Right renal pelvis (tissue), 4 donors: Measurements from ENCODE around the gene CEP152. TPM values are rescaled to one million over a fixed set of nuclear protein-coding genes. Genes with fewer than 3 reads are reported as not detected.

ENCODE experiments used
- DNase-seq, 4 donors: peaks; one replicate each; pipeline ENCODE4 v3.0.0-alpha.2; 2013; ENCODE audit warnings: low read depth in 4 of 4, low spot score in 3 of 4, missing footprints in 1 of 4
- polyA plus RNA-seq, 4 donors: library from polyadenylated mRNA; unstranded; fragments of 120-200 nt; gene quantifications; one replicate each; pipeline ENCODE4 v1.2.1, GENCODE V29; 2013; ENCODE audit not compliant: insufficient read length in 4 of 4

Gene CEP152
- polyA plus RNA-seq, 4 donors: 5.2 to 7.1 (median 6.3) TPM

DNA sequence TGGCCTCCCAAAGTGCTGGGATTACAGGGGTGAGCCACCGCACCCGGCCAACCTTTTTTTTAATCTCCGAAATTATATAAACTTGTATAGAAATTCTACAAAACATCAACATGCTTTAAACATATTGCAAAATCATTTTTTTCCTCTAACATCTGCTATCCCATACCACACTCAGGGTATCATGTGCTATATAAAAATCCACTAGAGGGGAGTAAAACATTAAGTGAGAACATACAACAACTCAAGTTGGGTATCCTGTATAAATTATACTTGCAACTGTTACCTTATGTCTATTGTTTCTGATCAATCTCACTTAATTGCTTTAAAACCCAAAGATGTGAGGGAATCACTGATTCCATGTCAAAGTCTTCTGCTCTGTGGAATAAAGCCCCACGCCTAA, 93.4 kb downstream of the CEP152 start:
- DNase-seq: no peak

- DNase-seq: no peak
Measured at GRCh38 chr15:48712546-48712945, 98.3 kb downstream of the CEP152 start.

DNA sequence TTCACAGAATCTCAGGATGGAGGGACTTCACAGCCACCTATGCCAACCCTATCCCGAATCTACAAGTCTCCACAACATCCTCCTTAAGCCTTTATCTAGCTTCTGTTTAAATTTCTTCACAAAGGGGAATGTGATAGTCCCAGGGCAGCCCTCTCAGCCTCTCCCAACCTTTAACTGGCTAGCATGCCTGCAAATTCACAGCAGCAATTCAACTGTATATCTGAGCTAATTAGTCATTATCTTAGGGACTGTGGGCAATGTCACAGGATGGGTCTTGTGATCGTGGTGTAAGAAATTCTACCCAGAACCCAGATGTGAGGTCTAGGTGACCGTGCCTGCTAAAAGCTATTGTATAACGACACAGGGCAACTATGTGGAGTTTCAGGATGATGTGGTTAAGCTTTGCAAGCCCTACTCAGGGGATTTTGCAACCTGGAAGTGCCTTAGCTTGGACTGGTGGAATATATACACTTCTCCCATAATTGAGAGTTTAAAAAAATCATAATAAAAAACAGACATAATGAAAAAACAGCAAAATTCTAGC, 99.8 kb downstream of the CEP152 start:
- DNase-seq: no peak

- no peak for DNase-seq
Measured at GRCh38 chr15:48708641-48709040, 102.2 kb downstream of the CEP152 start.

DNA sequence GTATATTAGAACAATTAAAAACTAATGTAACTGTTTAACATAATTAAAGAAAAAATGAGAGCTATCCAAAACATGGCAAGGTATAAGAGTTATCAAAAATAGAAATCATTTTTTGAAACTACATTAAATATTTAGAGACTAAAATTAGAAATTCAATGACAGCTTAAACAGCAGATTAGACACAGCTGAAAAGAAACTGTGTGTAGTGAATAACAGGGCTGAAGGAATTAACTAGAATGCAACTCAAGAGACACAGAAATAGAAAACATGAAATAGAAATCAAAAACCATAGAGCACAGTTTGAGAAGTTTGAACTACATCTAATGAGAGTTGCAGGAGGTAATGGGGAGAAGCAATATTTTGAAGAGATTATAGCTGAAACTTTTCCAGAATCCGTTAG, 105.5 kb downstream of the CEP152 start:
- no peak for DNase-seq

- DNase-seq: no peak
Measured at GRCh38 chr15:48703544-48703943, 107.3 kb downstream of the CEP152 start.

GRCh38 chr15:48702569-48703236, 108.2 kb downstream of the CEP152 start:
- DNase-seq: no peak

- no peak for DNase-seq
Measured at GRCh38 chr15:48696627-48697312, 114.1 kb downstream of the CEP152 start.

GRCh38 chr15:48695827-48696573, 114.9 kb downstream of the CEP152 start:
- no peak for DNase-seq

GRCh38 chr15:48695088-48695826, 115.6 kb downstream of the CEP152 start:
- DNase-seq: no peak

- no peak for DNase-seq
Measured at GRCh38 chr15:48693484-48693883, 117.4 kb downstream of the CEP152 start.

- no peak for DNase-seq
Measured at GRCh38 chr15:48688493-48688892, 122.4 kb downstream of the CEP152 start.

Other genes starting within 250 kb of the CEP152 start
- 100 to 1,000 TPM in 3 of 4 donors, 10 to 100 TPM in 1; 94.5 to 113 (median 109) TPM for gene FBN1, start 165.4 kb downstream of the CEP152 start, polyA plus RNA-seq
- 100 to 1,000 TPM; 298 to 366 (median 329) TPM for gene EID1, start 67.1 kb upstream of the CEP152 start, polyA plus RNA-seq
- gene SHC4, start 152.8 kb upstream of the CEP152 start, polyA plus RNA-seq: 1 to 10 TPM; 2.0 to 3.5 (median 3.1) TPM
- gene SECISBP2L, start 235.4 kb upstream of the CEP152 start, polyA plus RNA-seq: 10 to 100 TPM; 46.8 to 60.5 (median 54.8) TPM